Measurements from ENCODE around the gene CYYR1.

GRCh38 chr21:26457817-26458216 lies 115.3 kb downstream of the CYYR1 start:
- no peak for TF ChIP-seq CTCF (IDR thresholded peaks at IDR 0.05)
- no peak for TF ChIP-seq POLR2A (IDR thresholded peaks at IDR 0.05)
